Uterus (tissue), 4 donors: Measurements from ENCODE around the gene TRAF5. TPM values are rescaled to one million over a fixed set of nuclear protein-coding genes. Genes with fewer than 3 reads are reported as not detected.

Experiments used
- DNase-seq, 2 donors: peaks; one replicate each; pipeline ENCODE4 v3.0.0-alpha.2; 2019 to 2020
- H3K27ac ChIP-seq, 2 donors: fragments of 200-600 bp; sonication (generic); 1 replicate in 1 of 2; 2 replicates in 1 of 2; pipeline ENCODE4 v1.5.1; 2016 to 2018
- H3K27me3 ChIP-seq, 2 donors: fragments of 200-600 bp; sonication (generic); one replicate each; pipeline ENCODE4 v1.5.1; 2018 to 2019; ENCODE audit warnings: control low read depth in 1 of 2
- H3K36me3 ChIP-seq, 2 donors: fragments of 200-600 bp; sonication (generic); one replicate each; pipeline ENCODE4 v1.5.1; 2019; ENCODE audit warnings: control low read depth in 1 of 2
- H3K4me1 ChIP-seq, 2 donors: fragments of 200-600 bp; sonication (generic); one replicate each; pipeline ENCODE4 v1.5.1; 2018 to 2019; ENCODE audit warnings: control low read depth in 1 of 2
- H3K4me3 ChIP-seq, 2 donors: fragments of 200-600 bp; sonication (generic); 1 replicate in 1 of 2; 2 replicates in 1 of 2; pipeline ENCODE4 v1.5.1; 2018 to 2019; ENCODE audit warnings: mild to moderate bottlenecking in 1 of 2
- H3K9me3 ChIP-seq, 2 donors: fragments of 200-600 bp; sonication (generic); one replicate each; pipeline ENCODE4 v1.5.1; 2019; ENCODE audit warnings: control low read depth in 1 of 2
- POLR2A ChIP-seq, 2 donors: fragments of 450-650 bp; IDR thresholded peaks; one replicate each; pipeline ENCODE4 v1.6.1; 2016; ENCODE audit warnings: antibody characterized with exemption in 2 of 2, mild to moderate bottlenecking in 1 of 2, moderate library complexity in 1 of 2
- intact Hi-C: fragments of 100-400 bp; cut with DNase I; formaldehyde crosslinking; loops from one replicate; pipeline ENCODE4 v1.15.1; 2023; ENCODE audit warnings: low total_unique reads
- total RNA-seq, 4 donors: library from RNA; depleted of rRNA in 3 of 4; stranded (reverse); fragments of >200 nt in 3 of 4; gene quantifications; one replicate each; pipeline versions ENCODE4 v1.1.0 to v1.2.4, GENCODE V29; 2014 to 2023
- TF ChIP-seq, protein P1 (sequence below), 4 experiments: fragments of 200-600 bp in 2 of 4; fragments of 450-650 bp in 2 of 4; sonication (generic) in 2 of 4; IDR thresholded peaks; one replicate each; pipeline ENCODE4 v1.5.1; 2016 to 2019; ENCODE audit warnings: antibody characterized with exemption in 4 of 4, mild to moderate bottlenecking in 2 of 4, moderate library complexity in 1 of 4
- donor health status: DM: yes; HTN: yes; CAD: no.

The TRAF5 gene
- total RNA-seq, 4 donors from 2014 or later: 17.1 to 98.6 (median 53.3) TPM

DNA sequence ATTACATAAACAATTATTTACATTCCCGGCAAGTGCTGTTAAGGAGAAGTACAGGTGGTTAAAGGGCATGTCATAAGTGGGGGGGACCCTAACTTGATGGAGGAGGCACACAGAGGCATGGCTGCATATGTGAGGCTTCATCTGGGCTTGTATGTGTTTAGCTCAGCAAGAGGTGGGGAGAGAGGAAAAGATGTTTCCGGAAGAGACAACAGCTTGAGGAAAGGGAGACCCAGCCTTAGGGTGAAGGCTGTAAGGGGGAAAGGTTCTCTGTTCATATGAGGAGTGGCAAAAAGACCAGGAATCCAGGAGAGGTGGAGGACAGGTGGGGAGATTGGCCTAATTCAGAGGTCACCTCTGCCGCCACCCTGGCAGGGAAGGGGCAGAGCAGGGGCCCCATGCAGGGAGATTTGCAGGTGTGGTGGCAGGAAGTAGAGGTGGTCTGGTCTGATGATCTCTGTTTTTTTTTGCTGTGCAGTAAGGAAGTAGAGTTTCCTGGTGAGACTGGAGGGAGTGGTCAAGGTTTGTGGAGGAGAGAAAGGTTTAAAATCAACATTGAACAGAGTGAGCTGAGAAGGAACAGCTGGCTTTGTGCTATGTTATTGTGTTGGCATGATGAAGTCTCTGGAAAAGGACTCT lies 9.0 kb downstream of the TRAF5 start:
- no peaks in the 10 kb centered on the region for H3K4me1 ChIP-seq
- no peaks in the 10 kb centered on the region for H3K27me3 ChIP-seq
- no peak overlapping the region for H3K27ac ChIP-seq
- H3K9me3 ChIP-seq: no peaks in the 10 kb centered on the region
- no peak overlapping the region for H3K4me3 ChIP-seq
- TF ChIP-seq, protein P1, sequence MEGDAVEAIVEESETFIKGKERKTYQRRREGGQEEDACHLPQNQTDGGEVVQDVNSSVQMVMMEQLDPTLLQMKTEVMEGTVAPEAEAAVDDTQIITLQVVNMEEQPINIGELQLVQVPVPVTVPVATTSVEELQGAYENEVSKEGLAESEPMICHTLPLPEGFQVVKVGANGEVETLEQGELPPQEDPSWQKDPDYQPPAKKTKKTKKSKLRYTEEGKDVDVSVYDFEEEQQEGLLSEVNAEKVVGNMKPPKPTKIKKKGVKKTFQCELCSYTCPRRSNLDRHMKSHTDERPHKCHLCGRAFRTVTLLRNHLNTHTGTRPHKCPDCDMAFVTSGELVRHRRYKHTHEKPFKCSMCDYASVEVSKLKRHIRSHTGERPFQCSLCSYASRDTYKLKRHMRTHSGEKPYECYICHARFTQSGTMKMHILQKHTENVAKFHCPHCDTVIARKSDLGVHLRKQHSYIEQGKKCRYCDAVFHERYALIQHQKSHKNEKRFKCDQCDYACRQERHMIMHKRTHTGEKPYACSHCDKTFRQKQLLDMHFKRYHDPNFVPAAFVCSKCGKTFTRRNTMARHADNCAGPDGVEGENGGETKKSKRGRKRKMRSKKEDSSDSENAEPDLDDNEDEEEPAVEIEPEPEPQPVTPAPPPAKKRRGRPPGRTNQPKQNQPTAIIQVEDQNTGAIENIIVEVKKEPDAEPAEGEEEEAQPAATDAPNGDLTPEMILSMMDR (IDR thresholded peaks at IDR 0.05): no peak
- TF ChIP-seq POLR2A (IDR thresholded peaks at IDR 0.05): no peak
- DNase-seq: no peak
- no peaks in the 10 kb centered on the region for H3K36me3 ChIP-seq
- intact Hi-C loops: no loop called here

DNA sequence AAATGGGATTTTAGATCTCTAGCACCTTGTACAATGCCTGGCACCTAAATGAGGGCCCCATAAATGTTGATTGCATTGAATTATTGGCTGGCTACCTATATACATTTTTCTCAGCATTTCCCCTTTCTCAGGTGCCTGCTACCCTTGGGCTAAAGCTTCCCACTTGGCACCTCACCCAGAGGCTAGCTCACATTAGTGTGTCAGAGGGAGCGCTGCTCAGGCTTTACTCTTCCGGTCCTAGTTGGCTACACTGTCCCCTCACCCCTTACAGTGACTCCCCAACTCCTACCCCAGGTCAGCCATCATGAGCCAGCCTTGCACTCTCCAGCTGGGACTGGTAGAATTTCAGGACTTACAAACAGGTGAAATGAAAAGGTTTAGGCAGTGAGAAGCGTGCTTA lies 9.5 kb downstream of the TRAF5 start:
- Histone ChIP-seq H3K27me3 (no peaks in the 10 kb centered on the region), H3K27ac (no peak overlapping the region), H3K4me3 (no peak overlapping the region), H3K36me3 (no peaks in the 10 kb centered on the region), H3K9me3 (no peaks in the 10 kb centered on the region), H3K4me1 (no peaks in the 10 kb centered on the region)
- TF ChIP-seq, protein P1 (IDR thresholded peaks at IDR 0.05): no peak
- TF ChIP-seq POLR2A (IDR thresholded peaks at IDR 0.05): no peak
- no peak for DNase-seq
- intact Hi-C loops: no loop called here

DNA sequence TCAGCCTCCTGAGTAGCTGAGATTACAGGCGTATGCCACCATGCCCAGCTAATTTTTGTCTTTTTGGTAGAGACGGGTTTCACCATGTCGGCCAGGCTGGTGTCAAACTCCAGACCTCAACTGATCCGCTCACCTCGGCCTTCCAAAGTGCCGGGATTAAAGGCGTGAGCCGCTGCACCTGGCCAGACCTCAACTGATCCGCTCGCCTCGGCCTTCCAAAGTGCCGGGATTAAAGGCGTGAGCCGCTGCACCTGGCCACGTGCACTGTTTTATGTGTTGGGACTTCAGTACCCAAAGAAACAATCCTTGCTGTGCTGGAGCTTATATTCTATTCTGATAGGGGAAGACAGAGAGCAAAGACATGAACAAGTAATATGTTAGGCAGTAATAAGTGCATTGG lies 10.1 kb downstream of the TRAF5 start:
- Histone ChIP-seq H3K27ac (no peak overlapping the region), H3K9me3 (no peaks in the 10 kb centered on the region), H3K27me3 (no peaks in the 10 kb centered on the region), H3K4me1 (no peaks in the 10 kb centered on the region), H3K36me3 (no peaks in the 10 kb centered on the region), H3K4me3 (no peak overlapping the region)
- no peak for DNase-seq
- intact Hi-C loops: no loop called here
- TF ChIP-seq, protein P1 (IDR thresholded peaks at IDR 0.05): no peak

DNA sequence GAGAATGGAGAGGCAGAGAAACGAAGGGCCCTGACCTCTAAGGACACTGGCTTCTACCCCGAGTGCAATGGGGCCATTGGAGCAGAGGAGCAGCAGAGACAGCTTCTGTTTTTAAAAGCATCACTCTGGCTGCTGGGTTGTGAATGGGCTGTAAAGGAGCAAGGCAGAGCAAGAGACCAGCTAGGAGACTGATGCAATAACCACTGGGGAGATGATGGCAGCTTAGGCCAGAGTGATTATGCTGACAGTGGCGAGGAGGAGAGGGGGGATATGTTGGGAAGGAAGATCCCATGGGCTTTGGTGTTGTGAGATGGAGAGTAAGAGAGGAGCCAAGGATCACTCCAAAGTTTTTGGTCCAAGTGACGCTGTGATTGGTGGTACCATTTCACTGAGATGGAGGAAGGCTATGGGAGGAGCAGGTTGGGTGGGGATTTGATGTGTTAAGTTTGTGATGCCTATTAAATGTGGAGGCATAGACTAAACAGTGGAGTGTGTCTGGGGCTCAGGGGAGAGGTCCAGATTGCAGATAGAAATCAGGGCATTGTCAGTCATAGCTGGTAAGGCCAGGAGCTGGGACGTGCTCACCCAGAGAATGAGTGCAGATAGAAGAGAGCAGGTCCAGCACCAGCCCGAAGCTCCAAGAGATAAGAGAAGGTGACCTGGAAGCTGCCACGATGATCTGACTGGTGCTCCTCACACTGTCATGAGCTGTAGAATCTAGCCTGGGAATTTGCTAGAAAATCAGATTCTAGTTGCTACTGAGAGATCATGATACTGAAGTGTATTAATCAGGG lies 11.0 kb downstream of the TRAF5 start:
- Histone ChIP-seq H3K27me3 (no peaks in the 10 kb centered on the region), H3K9me3 (no peaks in the 10 kb centered on the region), H3K4me3 (no peak overlapping the region), H3K36me3 (no peaks in the 10 kb centered on the region), H3K4me1 (no peaks in the 10 kb centered on the region), H3K27ac (no peak overlapping the region)
- TF ChIP-seq, protein P1 (IDR thresholded peaks at IDR 0.05): no peak
- TF ChIP-seq POLR2A (IDR thresholded peaks at IDR 0.05): no peak
- intact Hi-C loops: no loop called here
- DNase-seq: no peak

DNA sequence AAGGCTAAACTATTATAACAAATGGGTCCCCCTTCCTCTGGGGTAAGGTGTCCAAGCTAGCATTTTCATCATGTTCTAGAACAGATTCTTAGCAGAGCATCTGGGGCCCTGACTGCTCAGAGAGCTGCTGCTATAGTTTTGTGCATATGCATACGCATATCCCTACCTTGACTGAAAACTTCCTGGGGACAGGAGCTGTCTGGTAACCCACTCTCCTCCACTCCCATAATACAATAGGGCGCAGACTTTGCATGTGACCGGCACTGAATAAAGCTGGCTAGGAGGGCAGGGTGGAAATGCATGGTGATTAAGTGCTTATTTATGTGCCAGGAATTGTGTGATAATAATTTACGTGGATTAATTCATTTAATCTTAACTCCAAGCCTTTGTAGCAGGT lies 11.6 kb downstream of the TRAF5 start:
- no peak overlapping the region for H3K4me3 ChIP-seq
- H3K4me1 ChIP-seq: no peaks in the 10 kb centered on the region
- no peaks in the 10 kb centered on the region for H3K9me3 ChIP-seq
- no peak overlapping the region for H3K27ac ChIP-seq
- TF ChIP-seq, protein P1 (IDR thresholded peaks at IDR 0.05): no peak
- TF ChIP-seq POLR2A (IDR thresholded peaks at IDR 0.05): no peak
- no peaks in the 10 kb centered on the region for H3K27me3 ChIP-seq
- DNase-seq: no peak
- no peaks in the 10 kb centered on the region for H3K36me3 ChIP-seq
- intact Hi-C loops: no loop called here
